K562 (cell line): ENCODE results near the gene ADAM8. TPM values are rescaled to one million over a fixed set of nuclear protein-coding genes. Genes with fewer than 3 reads are reported as not detected.
A peak's percentile ranks its signal among the peaks of the same experiment; 100 is the strongest.

Source experiments
- CBFB ChIP-seq: sonication (generic); formaldehyde crosslinking; IDR thresholded peaks from 2 replicates; pipeline ENCODE4 v1.4.0; 2020; ENCODE audit warnings: mild to moderate bottlenecking, missing genetic modification reagents
- CCNT2 ChIP-seq: IDR thresholded peaks from 2 replicates; pipeline ENCODE4 v1.6.1; 2011; ENCODE audit warnings: borderline replicate concordance, low read depth, mild to moderate bottlenecking, moderate library complexity, mixed read lengths, low read length; ENCODE audit not compliant: insufficient read length; ENCODE audit errors: extremely low read depth
- EHMT2 ChIP-seq: fragments of 450-650 bp; IDR thresholded peaks from 2 replicates; pipeline ENCODE4 v1.6.1; 2018; ENCODE audit warnings: antibody characterized with exemption
- HDAC3 ChIP-seq: fragments of 450-650 bp; IDR thresholded peaks from 2 replicates; pipeline ENCODE4 v1.6.1; 2018; ENCODE audit warnings: borderline replicate concordance, mild to moderate bottlenecking, moderate library complexity; ENCODE audit not compliant: partially characterized antibody
- JUND ChIP-seq, 2 experiments: IDR thresholded peaks; 2 replicates in 1 of 2; 3 replicates in 1 of 2; pipeline ENCODE4 v1.6.1; 2011; ENCODE audit warnings: borderline replicate concordance in 2 of 2, low read depth in 2 of 2, low read length in 2 of 2, improper control_type of control experiment in 1 of 2, missing biosample characterization in 1 of 2, missing genetic modification characterization in 1 of 2, missing genetic modification reagents in 1 of 2
- MEIS2 ChIP-seq: fragments of 450-650 bp; IDR thresholded peaks from 2 replicates; pipeline ENCODE4 v1.6.1; 2014; ENCODE audit warnings: mild to moderate bottlenecking; ENCODE audit not compliant: partially characterized antibody
- PCBP1 ChIP-seq: fragments of 200-400 bp; formaldehyde crosslinking; IDR thresholded peaks from 2 replicates; pipeline ENCODE4 v1.6.1; 2018; ENCODE audit warnings: mild to moderate bottlenecking, low read depth, low read length; ENCODE audit not compliant: poor library complexity, severe bottlenecking
- POLR2G ChIP-seq: fragments of 200-400 bp; formaldehyde crosslinking; IDR thresholded peaks from 2 replicates; pipeline ENCODE4 v1.6.1; 2017; ENCODE audit warnings: low read depth, mild to moderate bottlenecking, antibody characterized with exemption, low read length, moderate library complexity
- RCOR1 ChIP-seq, 2 experiments: IDR thresholded peaks; 2 replicates each; pipeline ENCODE4 v1.6.1; 2012; ENCODE audit warnings: low read depth in 2 of 2, low read length in 2 of 2, borderline replicate concordance in 1 of 2, improper control_type of control experiment in 1 of 2
- SMAD3 ChIP-seq: fragments of 450-650 bp; formaldehyde crosslinking; conservative IDR thresholded peaks from 2 replicates; pipeline ENCODE4 v1.4.0; 2020; ENCODE audit warnings: mild to moderate bottlenecking
- SMARCA4 ChIP-seq: fragments of 450-650 bp; IDR thresholded peaks from 2 replicates; pipeline ENCODE4 v1.6.1; 2016
- SP1 ChIP-seq: sonication (generic); formaldehyde crosslinking; IDR thresholded peaks from 2 replicates; pipeline ENCODE4 v1.8.1; 2022; ENCODE audit warnings: mild to moderate bottlenecking, missing genetic modification reagents
- TCFL5 ChIP-seq: fragments of 250-450 bp; sonication (Bioruptor Pico); conservative IDR thresholded peaks from 2 replicates; pipeline ENCODE4 v1.6.1; 2021; ENCODE audit warnings: mild to moderate bottlenecking, moderate library complexity, matching md5 sums
- ZKSCAN1 ChIP-seq: fragments of 150-350 bp; IDR thresholded peaks from 2 replicates; pipeline ENCODE4 v1.6.1; 2016; ENCODE audit warnings: low read depth, low read length
- polyA plus RNA-seq, 8 experiments: library from polyadenylated mRNA; depleted of rRNA in 4 of 8; stranded (reverse) in 5 of 8; unstranded in 3 of 8; fragments of >200 nt; fragmentation: Nextera tagmentation in 2 of 8; fragmentation: Illumina TruSeq in 1 of 8; extraction: Ambion mirVana in 2 of 8; extraction: Trizol in 1 of 8; gene quantifications; 2 replicates each; pipeline versions ENCODE4 v1.2.1 to v1.2.3, GENCODE V29; 2011 to 2014; ENCODE audit warnings: inconsistent platforms in 1 of 8, missing spikeins in 1 of 8
- total RNA-seq, 7 experiments: library from RNA; depleted of rRNA in 6 of 7; stranded (reverse); fragments of >200 nt in 6 of 7; fragmentation: Illumina TruSeq in 2 of 7; extraction: Trizol in 2 of 7; gene quantifications; 2 replicates each; pipeline versions ENCODE4 v1.2.1 to v1.2.3, GENCODE V29; 2011 to 2021; ENCODE audit warnings: low replicate concordance in 1 of 7
- TF ChIP-seq, protein P1 (sequence below): fragments of 450-650 bp; IDR thresholded peaks from 2 replicates; pipeline ENCODE4 v1.6.1; 2014; ENCODE audit warnings: low read depth, mild to moderate bottlenecking, moderate library complexity, borderline replicate concordance
- TF ChIP-seq, protein P2 (sequence below): sonication (generic); formaldehyde crosslinking; IDR thresholded peaks from 2 replicates; pipeline ENCODE4 v1.8.0; 2022; ENCODE audit warnings: missing genetic modification reagents, mild to moderate bottlenecking, borderline replicate concordance
- TF ChIP-seq, protein P3 (sequence below): fragments of 450-650 bp; formaldehyde crosslinking; IDR thresholded peaks from 2 replicates; pipeline ENCODE4 v1.4.0; 2020; ENCODE audit warnings: mild to moderate bottlenecking, moderate library complexity
- TF ChIP-seq, protein P4 (sequence below): sonication (generic); formaldehyde crosslinking; IDR thresholded peaks from 2 replicates; pipeline ENCODE4 v1.8.1; 2022; ENCODE audit warnings: missing genetic modification reagents
- TF ChIP-seq, protein P5 (sequence below): fragments of 250-450 bp; sonication (Bioruptor Pico); IDR thresholded peaks from 2 replicates; pipeline ENCODE4 v1.4.0; 2020; ENCODE audit warnings: mild to moderate bottlenecking, moderate library complexity

ADAM8 gene
- total and polyA plus RNA-seq, 9 of the 15 experiments (the other 6 are each of a cell fraction or from before 2014, with no cell fraction given), result 0.07 to 7.0 (median 1.1) TPM

DNA sequence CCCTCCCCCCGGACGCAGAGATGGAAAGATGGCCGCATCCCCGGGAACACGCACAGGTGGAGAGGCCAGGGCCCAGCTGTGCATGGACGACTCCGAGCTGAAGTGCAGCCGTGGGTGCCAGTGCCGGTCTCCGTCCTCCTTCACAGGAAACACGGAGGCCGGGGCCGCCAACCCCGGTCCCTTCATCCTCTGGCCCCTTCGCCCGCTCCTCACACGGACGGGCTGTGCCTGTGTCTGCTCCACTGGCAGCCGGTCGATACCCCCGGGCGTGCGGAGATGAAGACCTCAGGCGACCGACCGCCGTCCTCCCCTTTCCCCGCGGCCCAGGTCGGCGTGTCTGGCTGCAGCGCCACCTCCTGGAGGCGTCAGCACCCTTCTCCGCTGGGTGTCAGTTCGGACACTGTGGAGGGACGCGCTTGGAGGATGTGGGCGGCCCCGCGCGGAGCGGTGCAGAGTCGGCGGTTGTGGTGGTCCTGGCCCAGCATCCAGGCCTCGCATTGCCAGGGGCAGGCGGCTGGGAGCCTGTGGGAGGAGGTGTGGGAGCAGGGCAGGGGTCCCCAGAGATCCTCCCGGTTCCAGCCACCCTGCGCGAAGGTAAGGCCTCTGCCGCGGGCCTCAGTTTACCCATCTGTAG lies 41.9 kb upstream of the ADAM8 start (continued):
- TF ChIP-seq, protein P1, sequence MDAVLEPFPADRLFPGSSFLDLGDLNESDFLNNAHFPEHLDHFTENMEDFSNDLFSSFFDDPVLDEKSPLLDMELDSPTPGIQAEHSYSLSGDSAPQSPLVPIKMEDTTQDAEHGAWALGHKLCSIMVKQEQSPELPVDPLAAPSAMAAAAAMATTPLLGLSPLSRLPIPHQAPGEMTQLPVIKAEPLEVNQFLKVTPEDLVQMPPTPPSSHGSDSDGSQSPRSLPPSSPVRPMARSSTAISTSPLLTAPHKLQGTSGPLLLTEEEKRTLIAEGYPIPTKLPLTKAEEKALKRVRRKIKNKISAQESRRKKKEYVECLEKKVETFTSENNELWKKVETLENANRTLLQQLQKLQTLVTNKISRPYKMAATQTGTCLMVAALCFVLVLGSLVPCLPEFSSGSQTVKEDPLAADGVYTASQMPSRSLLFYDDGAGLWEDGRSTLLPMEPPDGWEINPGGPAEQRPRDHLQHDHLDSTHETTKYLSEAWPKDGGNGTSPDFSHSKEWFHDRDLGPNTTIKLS, result no peak
- no peak for TF ChIP-seq SMAD3 (CRISPR knock-in tag)
- TF ChIP-seq, protein P2, sequence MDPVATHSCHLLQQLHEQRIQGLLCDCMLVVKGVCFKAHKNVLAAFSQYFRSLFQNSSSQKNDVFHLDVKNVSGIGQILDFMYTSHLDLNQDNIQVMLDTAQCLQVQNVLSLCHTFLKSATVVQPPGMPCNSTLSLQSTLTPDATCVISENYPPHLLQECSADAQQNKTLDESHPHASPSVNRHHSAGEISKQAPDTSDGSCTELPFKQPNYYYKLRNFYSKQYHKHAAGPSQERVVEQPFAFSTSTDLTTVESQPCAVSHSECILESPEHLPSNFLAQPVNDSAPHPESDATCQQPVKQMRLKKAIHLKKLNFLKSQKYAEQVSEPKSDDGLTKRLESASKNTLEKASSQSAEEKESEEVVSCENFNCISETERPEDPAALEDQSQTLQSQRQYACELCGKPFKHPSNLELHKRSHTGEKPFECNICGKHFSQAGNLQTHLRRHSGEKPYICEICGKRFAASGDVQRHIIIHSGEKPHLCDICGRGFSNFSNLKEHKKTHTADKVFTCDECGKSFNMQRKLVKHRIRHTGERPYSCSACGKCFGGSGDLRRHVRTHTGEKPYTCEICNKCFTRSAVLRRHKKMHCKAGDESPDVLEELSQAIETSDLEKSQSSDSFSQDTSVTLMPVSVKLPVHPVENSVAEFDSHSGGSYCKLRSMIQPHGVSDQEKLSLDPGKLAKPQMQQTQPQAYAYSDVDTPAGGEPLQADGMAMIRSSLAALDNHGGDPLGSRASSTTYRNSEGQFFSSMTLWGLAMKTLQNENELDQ (CRISPR knock-in tag), result no peak
- peak; percentile 13 for TF ChIP-seq PCBP1
- no peak for TF ChIP-seq CCNT2
- TF ChIP-seq RCOR1 (IDR thresholded peaks at IDR 0.05; ENCODE audit: borderline replicate concordance in 1 of 2, low read depth in 2 of 2, low read length in 2 of 2), result peak in 1 of 2 experiments; percentile 53; a peak in 1 of 4 replicates
- peak; percentile 71 for TF ChIP-seq POLR2G
- TF ChIP-seq TCFL5, result no peak
- no peak for TF ChIP-seq MEIS2
- TF ChIP-seq SMARCA4, result 0 out of 2 replicates have a peak, but pooled peaks have one; percentile 24
- TF ChIP-seq SP1 (CRISPR knock-in tag), result peak; percentile 60
- TF ChIP-seq, protein P3, sequence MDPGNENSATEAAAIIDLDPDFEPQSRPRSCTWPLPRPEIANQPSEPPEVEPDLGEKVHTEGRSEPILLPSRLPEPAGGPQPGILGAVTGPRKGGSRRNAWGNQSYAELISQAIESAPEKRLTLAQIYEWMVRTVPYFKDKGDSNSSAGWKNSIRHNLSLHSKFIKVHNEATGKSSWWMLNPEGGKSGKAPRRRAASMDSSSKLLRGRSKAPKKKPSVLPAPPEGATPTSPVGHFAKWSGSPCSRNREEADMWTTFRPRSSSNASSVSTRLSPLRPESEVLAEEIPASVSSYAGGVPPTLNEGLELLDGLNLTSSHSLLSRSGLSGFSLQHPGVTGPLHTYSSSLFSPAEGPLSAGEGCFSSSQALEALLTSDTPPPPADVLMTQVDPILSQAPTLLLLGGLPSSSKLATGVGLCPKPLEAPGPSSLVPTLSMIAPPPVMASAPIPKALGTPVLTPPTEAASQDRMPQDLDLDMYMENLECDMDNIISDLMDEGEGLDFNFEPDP (CRISPR knock-in tag), result no peak
- no peak for TF ChIP-seq EHMT2
- no peak for TF ChIP-seq ZKSCAN1
- peak; percentile 19; the same call in 1 of the 2 replicates for TF ChIP-seq JUND (IDR thresholded peaks at IDR 0.05; ENCODE audit: borderline replicate concordance, low read depth, low read length)
- peak; percentile 13; the same call in 1 of the 3 replicates for TF ChIP-seq JUND (tag; IDR thresholded peaks at IDR 0.05; ENCODE audit: borderline replicate concordance, low read depth, low read length)
- TF ChIP-seq CBFB (CRISPR knock-in tag), result no peak
- TF ChIP-seq HDAC3, result no peak
- TF ChIP-seq, protein P4, sequence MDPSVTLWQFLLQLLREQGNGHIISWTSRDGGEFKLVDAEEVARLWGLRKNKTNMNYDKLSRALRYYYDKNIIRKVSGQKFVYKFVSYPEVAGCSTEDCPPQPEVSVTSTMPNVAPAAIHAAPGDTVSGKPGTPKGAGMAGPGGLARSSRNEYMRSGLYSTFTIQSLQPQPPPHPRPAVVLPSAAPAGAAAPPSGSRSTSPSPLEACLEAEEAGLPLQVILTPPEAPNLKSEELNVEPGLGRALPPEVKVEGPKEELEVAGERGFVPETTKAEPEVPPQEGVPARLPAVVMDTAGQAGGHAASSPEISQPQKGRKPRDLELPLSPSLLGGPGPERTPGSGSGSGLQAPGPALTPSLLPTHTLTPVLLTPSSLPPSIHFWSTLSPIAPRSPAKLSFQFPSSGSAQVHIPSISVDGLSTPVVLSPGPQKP (CRISPR knock-in tag), result no peak
- TF ChIP-seq, protein P5, sequence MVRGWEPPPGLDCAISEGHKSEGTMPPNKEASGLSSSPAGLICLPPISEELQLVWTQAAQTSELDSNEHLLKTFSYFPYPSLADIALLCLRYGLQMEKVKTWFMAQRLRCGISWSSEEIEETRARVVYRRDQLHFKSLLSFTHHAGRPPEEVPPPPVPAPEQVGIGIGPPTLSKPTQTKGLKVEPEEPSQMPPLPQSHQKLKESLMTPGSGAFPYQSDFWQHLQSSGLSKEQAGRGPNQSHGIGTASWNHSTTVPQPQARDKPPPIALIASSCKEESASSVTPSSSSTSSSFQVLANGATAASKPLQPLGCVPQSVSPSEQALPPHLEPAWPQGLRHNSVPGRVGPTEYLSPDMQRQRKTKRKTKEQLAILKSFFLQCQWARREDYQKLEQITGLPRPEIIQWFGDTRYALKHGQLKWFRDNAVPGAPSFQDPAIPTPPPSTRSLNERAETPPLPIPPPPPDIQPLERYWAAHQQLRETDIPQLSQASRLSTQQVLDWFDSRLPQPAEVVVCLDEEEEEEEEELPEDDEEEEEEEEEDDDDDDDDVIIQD (CRISPR knock-in tag), result no peak
